Measurements from ENCODE around the gene SLCO3A1. TPM values are rescaled to one million over a fixed set of nuclear protein-coding genes. Genes with fewer than 3 reads are reported as not detected.

SLCO3A1 gene
- total and polyA plus RNA-seq, 2 of the 8 experiments (the other 6 are each of a cell fraction or from before 2014, with no cell fraction given): 15.1 to 20.4 TPM

DNA sequence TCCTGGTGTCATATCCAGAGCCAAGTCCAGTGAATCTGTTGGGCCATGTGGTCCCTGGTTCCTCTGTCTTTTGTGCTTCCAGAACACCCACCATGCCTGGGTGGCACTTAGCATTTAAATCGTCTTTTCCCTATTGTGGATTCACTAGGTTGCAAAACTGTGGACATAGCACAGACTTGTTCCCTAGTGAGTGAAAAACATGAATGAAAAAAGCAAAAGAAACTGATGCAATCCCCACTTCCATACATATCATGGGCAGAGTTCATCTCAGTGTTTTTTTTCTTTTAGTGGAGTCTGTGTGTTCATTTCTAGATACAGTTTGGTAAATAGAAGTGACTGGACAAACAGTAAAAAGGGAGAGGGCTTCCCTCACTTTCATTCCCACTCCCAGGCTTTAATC is 170.5 kb downstream of the SLCO3A1 start (continued):
- TF ChIP-seq EP300 (IDR thresholded peaks at IDR 0.05; ENCODE audit: borderline replicate concordance in 1 of 2, low read depth in 2 of 2, low read length in 2 of 2) (no peak), BRCA1 (IDR thresholded peaks at IDR 0.05; ENCODE audit: low read depth, low read length) (no peak)
